BE2C (cell line): ENCODE measurements around the gene C20orf96.
A peak's percentile ranks its signal among the peaks of the same experiment; 100 is the strongest.

Experiments
- DNase-seq: peaks from one replicate; pipeline ENCODE4 v3.0.0-alpha.2; 2020
- H3K27me3 ChIP-seq: fragments of 250-450 bp; sonication (Bioruptor Pico); 2 replicates; pipeline ENCODE4 v1.5.1; 2020; ENCODE audit warnings: mild to moderate bottlenecking
- H3K36me3 ChIP-seq: fragments of 250-450 bp; sonication (Bioruptor Pico); 2 replicates; pipeline ENCODE4 v1.5.1; 2020; ENCODE audit warnings: mild to moderate bottlenecking
- H3K4me1 ChIP-seq: fragments of 250-450 bp; sonication (Bioruptor Pico); 2 replicates; pipeline ENCODE4 v1.5.1; 2020
- H3K4me3 ChIP-seq: 2 replicates; pipeline ENCODE4 v1.5.1; 2011; ENCODE audit warnings: low read depth, low read length
- H3K9me3 ChIP-seq: fragments of 250-450 bp; sonication (Bioruptor Pico); 2 replicates; pipeline ENCODE4 v1.5.1; 2020
- CTCF ChIP-seq: IDR thresholded peaks from 2 replicates; pipeline ENCODE4 v1.5.1; 2012; ENCODE audit warnings: mild to moderate bottlenecking, low read depth, low read length

The C20orf96 gene

GRCh38 chr20:328027-328974 lies 37.8 kb upstream of the C20orf96 start:
- Histone ChIP-seq H3K4me3 (peak overlapping the region; percentile 85), H3K9me3 (no peaks in the 10 kb centered on the region), H3K27me3 (no peaks in the 10 kb centered on the region), H3K4me1 (peaks cover 6% of the 10 kb centered on the region), H3K36me3 (peaks cover 8% of the 10 kb centered on the region; the same call in 1 of the 2 replicates)
- DNase-seq, result no peak
- no peak for TF ChIP-seq CTCF

GRCh38 chr20:327186-328026 lies 36.9 kb upstream of the C20orf96 start:
- DNase-seq, result peak; percentile 89
- no peak for TF ChIP-seq CTCF
- Histone ChIP-seq H3K4me3 (peak overlapping the region; percentile 85), H3K27me3 (no peaks in the 10 kb centered on the region), H3K9me3 (no peaks in the 10 kb centered on the region), H3K4me1 (peaks cover 6% of the 10 kb centered on the region), H3K36me3 (peaks cover 8% of the 10 kb centered on the region; the same call in 1 of the 2 replicates)

GRCh38 chr20:326645-327185 lies 36.2 kb upstream of the C20orf96 start:
- peak; percentile 20 for DNase-seq
- TF ChIP-seq CTCF, result no peak
- Histone ChIP-seq H3K4me1 (peaks cover 6% of the 10 kb centered on the region), H3K9me3 (no peaks in the 10 kb centered on the region), H3K36me3 (peaks cover 8% of the 10 kb centered on the region; the same call in 1 of the 2 replicates), H3K4me3 (peak overlapping the region; percentile 85), H3K27me3 (no peaks in the 10 kb centered on the region)

GRCh38 chr20:325889-326644 lies 35.5 kb upstream of the C20orf96 start:
- TF ChIP-seq CTCF, result no peak
- peak; percentile 61 for DNase-seq
- Histone ChIP-seq H3K4me3 (peak overlapping the region; percentile 85), H3K9me3 (no peaks in the 10 kb centered on the region), H3K27me3 (no peaks in the 10 kb centered on the region), H3K4me1 (peaks cover 6% of the 10 kb centered on the region), H3K36me3 (peaks cover 8% of the 10 kb centered on the region; the same call in 1 of the 2 replicates)

GRCh38 chr20:325045-325888 lies 34.7 kb upstream of the C20orf96 start, which contains the start of gene SOX12:
Gene SOX12 (plus strand): TSS chr20:325552. CDS start chr20:325925, 373 bp downstream.
- DNase-seq, result peak; percentile 94
- peaks cover 4% of the 10 kb centered on the region for H3K4me1 ChIP-seq
- no peak for TF ChIP-seq CTCF

More at GRCh38 chr20:325045-325888, 34.7 kb upstream of the C20orf96 start, which contains the start of gene SOX12:
- H3K4me3 ChIP-seq, result peak within 1 kb of the TSS; percentile 85
- H3K27me3 ChIP-seq, result no peaks in the 10 kb centered on the region
- H3K36me3 ChIP-seq, result peaks cover 8% of the 10 kb centered on the region; the same call in 1 of the 2 replicates
- no peaks in the 10 kb centered on the region for H3K9me3 ChIP-seq
